KMS-11 (cell line): ENCODE data around the gene MORF4L1.
"Not testable (repeated sequence)": the region's sequence is repeated elsewhere in the genome, so short reads cannot be mapped to it uniquely, and the experiment has no call there.

Experiments used
- H2AFZ ChIP-seq: fragments of 200-600 bp; sonication (generic); 2 replicates; pipeline ENCODE4 v1.6.1; 2016; ENCODE audit warnings: antibody characterized with exemption, mixed run types, low read depth
- H3K27ac ChIP-seq: fragments of 200-600 bp; sonication (generic); 2 replicates; pipeline ENCODE4 v1.6.1; 2016; ENCODE audit warnings: mild to moderate bottlenecking, mixed run types
- H3K27me3 ChIP-seq: fragments of 200-600 bp; sonication (generic); 2 replicates; pipeline ENCODE4 v1.6.1; 2017; ENCODE audit warnings: mild to moderate bottlenecking, low read depth, mixed run types, moderate library complexity; ENCODE audit not compliant: insufficient read depth
- H3K36me3 ChIP-seq: fragments of 200-600 bp; sonication (generic); 2 replicates; pipeline ENCODE4 v1.6.1; 2017; ENCODE audit warnings: mild to moderate bottlenecking, mixed run types; ENCODE audit not compliant: insufficient read depth
- H3K4me1 ChIP-seq: fragments of 200-600 bp; sonication (generic); 2 replicates; pipeline ENCODE4 v1.6.1; 2016; ENCODE audit warnings: mild to moderate bottlenecking, low read depth, mixed run types; ENCODE audit not compliant: poor library complexity, severe bottlenecking
- H3K4me2 ChIP-seq: fragments of 200-600 bp; sonication (generic); 2 replicates; pipeline ENCODE4 v1.7.0; 2016; ENCODE audit warnings: mild to moderate bottlenecking, mixed run types
- H3K4me3 ChIP-seq: fragments of 200-600 bp; sonication (generic); IDR thresholded peaks from 2 replicates; pipeline ENCODE4 v1.6.1; 2017; ENCODE audit warnings: low read depth, low read length, mixed read lengths; ENCODE audit not compliant: insufficient read depth
- H3K79me2 ChIP-seq: fragments of 200-600 bp; sonication (generic); 2 replicates; pipeline ENCODE4 v1.6.1; 2016; ENCODE audit warnings: low read depth, mixed run types; ENCODE audit not compliant: insufficient read depth
- H3K9ac ChIP-seq: fragments of 200-600 bp; sonication (generic); 2 replicates; pipeline ENCODE4 v1.6.1; 2016; ENCODE audit warnings: mild to moderate bottlenecking, mixed run types
- H4K20me1 ChIP-seq: fragments of 200-600 bp; sonication (generic); 2 replicates; pipeline ENCODE4 v1.6.1; 2016; ENCODE audit warnings: mild to moderate bottlenecking, mixed run types; ENCODE audit not compliant: insufficient read depth
- CTCF ChIP-seq: fragments of 200-600 bp; sonication (generic); conservative IDR thresholded peaks from 2 replicates; pipeline ENCODE4 v1.6.1; 2017; ENCODE audit warnings: low read depth, mild to moderate bottlenecking, antibody characterized with exemption, low read length, moderate library complexity, mixed read lengths

Gene MORF4L1

GRCh38 chr15:78868366-78868765 is 4.3 kb upstream of the MORF4L1 start:
- Histone ChIP-seq H3K79me2 (no peaks in the 10 kb centered on the region; the same call in 1 of the 2 replicates), H3K36me3 (no peaks in the 10 kb centered on the region), H4K20me1 (no peaks in the 10 kb centered on the region), H3K4me1 (peaks cover 3% of the 10 kb centered on the region), H3K27me3 (no peaks in the 10 kb centered on the region), H3K27ac (no peak overlapping the region), H3K9ac (no peak overlapping the region), H2AFZ (no peak overlapping the region), H3K4me2 (no peak overlapping the region), H3K4me3 (no peak overlapping the region)
- no peak for TF ChIP-seq CTCF

GRCh38 chr15:78871483-78872127 is 1.1 kb upstream of the MORF4L1 start:
- Histone ChIP-seq H4K20me1 (peaks cover 28% of the 10 kb centered on the region), H3K4me1 (peaks cover 22% of the 10 kb centered on the region), H3K79me2 (peaks cover 32% of the 10 kb centered on the region), H2AFZ (0 out of 2 replicates have a peak overlapping the region, but pooled peaks have one; percentile 82)
- H3K4me3 ChIP-seq, H3K27me3 ChIP-seq, H3K27ac ChIP-seq, H3K4me2 ChIP-seq, H3K36me3 ChIP-seq, H3K9ac ChIP-seq: not testable (repeated sequence)

- peak overlapping the region; percentile 18; the same call in 1 of the 2 replicates for H2AFZ ChIP-seq
These were observed 492 bp downstream of the MORF4L1 start for GRCh38 chr15:78872972-78873792.

GRCh38 chr15:78873793-78874765 is 1.4 kb downstream of the MORF4L1 start:
- peak overlapping the region; percentile 100 for H3K9ac ChIP-seq
- H3K36me3 ChIP-seq: no peaks in the 10 kb centered on the region

More at GRCh38 chr15:78872972-78873792, 492 bp downstream of the MORF4L1 start:
- Histone ChIP-seq H3K27me3 (no peaks in the 10 kb centered on the region), H3K36me3 (no peaks in the 10 kb centered on the region), H3K4me3 (no peak overlapping the region), H3K79me2 (peaks cover 48% of the 10 kb centered on the region), H3K9ac (peak overlapping the region; percentile 100), H3K27ac (peak overlapping the region; percentile 100), H3K4me1 (peaks cover 37% of the 10 kb centered on the region), H4K20me1 (peaks cover 43% of the 10 kb centered on the region), H3K4me2 (peak overlapping the region; percentile 81)
- peak; percentile 41; the same call in 1 of the 2 replicates for TF ChIP-seq CTCF

More at GRCh38 chr15:78873793-78874765, 1.4 kb downstream of the MORF4L1 start:
- TF ChIP-seq CTCF: no peak
- Histone ChIP-seq H3K27me3 (no peaks in the 10 kb centered on the region), H3K4me2 (peak overlapping the region; percentile 81), H3K27ac (peak overlapping the region; percentile 100), H3K4me1 (peaks cover 46% of the 10 kb centered on the region), H3K79me2 (peaks cover 57% of the 10 kb centered on the region), H4K20me1 (peaks cover 51% of the 10 kb centered on the region), H2AFZ (no peak overlapping the region), H3K4me3 (no peak overlapping the region)
